Effector memory CD4-positive, alpha-beta T cell (primary cell): ENCODE measurements around the gene MEGF11.

Experiments
- DNase-seq, 3 donors: peaks; one replicate each; pipeline ENCODE4 v3.0.0-alpha.2; 2020
- H3K27ac ChIP-seq: 2 replicates; pipeline ENCODE4 v1.7.0; 2013; ENCODE audit warnings: mild to moderate bottlenecking, low read length, moderate library complexity; ENCODE audit not compliant: insufficient read depth, poor library complexity, severe bottlenecking
- H3K27me3 ChIP-seq: replicated peaks from 2 replicates; pipeline ENCODE4 v1.7.0; 2013; ENCODE audit warnings: mild to moderate bottlenecking, low read length; ENCODE audit not compliant: insufficient read depth, control insufficient read depth, poor library complexity, severe bottlenecking
- H3K36me3 ChIP-seq: 2 replicates; pipeline ENCODE4 v1.7.0; 2013; ENCODE audit warnings: mild to moderate bottlenecking, low read length, moderate library complexity; ENCODE audit not compliant: control insufficient read depth, insufficient read depth
- H3K4me1 ChIP-seq: 2 replicates; pipeline ENCODE4 v1.7.0; 2013; ENCODE audit warnings: low read length, mild to moderate bottlenecking; ENCODE audit not compliant: control insufficient read depth, insufficient read depth, poor library complexity, severe bottlenecking
- H3K4me3 ChIP-seq: 2 replicates; pipeline ENCODE4 v1.7.0; 2013; ENCODE audit warnings: low read length, low read depth, mild to moderate bottlenecking; ENCODE audit not compliant: insufficient read depth, poor library complexity, severe bottlenecking
- H3K9me3 ChIP-seq: 2 replicates; pipeline ENCODE4 v1.7.0; 2013; ENCODE audit warnings: mild to moderate bottlenecking, low read length, moderate library complexity; ENCODE audit not compliant: control insufficient read depth

The MEGF11 gene

DNA sequence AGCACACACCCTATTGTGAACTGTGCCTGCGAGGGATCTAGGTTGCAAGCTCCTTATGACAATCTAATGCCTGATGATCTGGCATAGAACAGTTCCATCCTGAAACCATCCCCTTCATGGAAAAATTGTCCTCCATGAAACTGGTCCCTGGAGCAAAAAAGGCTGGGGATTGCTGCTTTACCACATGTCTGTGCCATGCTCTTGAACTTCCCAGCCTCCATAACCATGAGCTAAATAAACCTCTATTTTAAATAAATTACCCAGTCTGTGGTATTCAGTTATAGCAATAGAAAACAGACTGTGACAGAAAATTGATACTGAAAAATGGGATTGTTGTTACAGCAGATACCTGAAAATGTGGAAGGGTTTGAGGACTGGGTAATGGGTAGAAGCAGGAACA is 221.5 kb downstream of the MEGF11 start:
- Histone ChIP-seq H3K4me3 (no peak overlapping the region), H3K27ac (no peak overlapping the region), H3K27me3 (no peaks in the 10 kb centered on the region), H3K4me1 (no peaks in the 10 kb centered on the region), H3K9me3 (no peaks in the 10 kb centered on the region), H3K36me3 (no peaks in the 10 kb centered on the region)
- no peak for DNase-seq

DNA sequence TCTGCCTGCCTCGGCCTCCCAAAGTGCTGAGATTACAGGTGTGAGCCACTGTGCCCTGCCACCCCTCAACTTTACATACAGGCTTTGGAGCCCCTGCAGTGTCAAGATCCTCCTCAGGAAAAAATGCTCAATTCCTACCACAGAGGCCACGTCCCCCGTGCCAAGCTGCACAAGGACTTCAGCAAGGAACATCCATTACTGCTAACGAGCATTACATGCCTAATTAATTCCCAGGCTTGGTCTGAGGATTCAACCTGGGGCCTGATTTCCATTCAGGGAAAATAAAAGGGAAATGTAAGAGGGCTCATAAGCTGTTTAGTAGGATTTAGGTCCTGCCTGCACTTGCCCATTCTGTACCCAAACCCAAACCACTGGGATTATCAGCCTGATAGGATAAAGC is 222.9 kb downstream of the MEGF11 start:
- H3K27me3 ChIP-seq = no peaks in the 10 kb centered on the region
- no peak overlapping the region for H3K27ac ChIP-seq
- no peaks in the 10 kb centered on the region for H3K4me1 ChIP-seq
- no peak for DNase-seq
- no peak overlapping the region for H3K4me3 ChIP-seq
- H3K36me3 ChIP-seq = no peaks in the 10 kb centered on the region
- no peaks in the 10 kb centered on the region for H3K9me3 ChIP-seq

DNA sequence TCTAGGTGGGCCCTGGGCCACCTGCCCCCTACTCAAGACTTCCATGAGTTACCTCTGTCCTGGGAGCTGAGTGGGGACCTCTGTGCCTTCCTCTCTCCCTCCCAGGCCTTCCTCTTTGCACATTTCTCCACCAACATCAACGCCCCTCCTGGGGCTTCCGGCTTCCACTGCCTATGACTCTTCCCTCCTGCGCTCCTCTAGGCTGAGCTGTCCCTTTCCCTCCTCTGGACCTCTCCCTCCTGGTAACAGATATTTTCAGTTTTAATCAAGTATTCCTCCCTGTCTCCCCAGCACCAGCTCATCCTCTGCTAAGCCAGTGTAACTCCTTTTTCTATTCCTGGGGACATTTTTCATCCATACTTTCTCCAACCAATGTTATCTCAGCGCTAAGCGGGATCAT is 223.9 kb downstream of the MEGF11 start:
- Histone ChIP-seq H3K27me3 (no peaks in the 10 kb centered on the region), H3K4me1 (no peaks in the 10 kb centered on the region)

DNA sequence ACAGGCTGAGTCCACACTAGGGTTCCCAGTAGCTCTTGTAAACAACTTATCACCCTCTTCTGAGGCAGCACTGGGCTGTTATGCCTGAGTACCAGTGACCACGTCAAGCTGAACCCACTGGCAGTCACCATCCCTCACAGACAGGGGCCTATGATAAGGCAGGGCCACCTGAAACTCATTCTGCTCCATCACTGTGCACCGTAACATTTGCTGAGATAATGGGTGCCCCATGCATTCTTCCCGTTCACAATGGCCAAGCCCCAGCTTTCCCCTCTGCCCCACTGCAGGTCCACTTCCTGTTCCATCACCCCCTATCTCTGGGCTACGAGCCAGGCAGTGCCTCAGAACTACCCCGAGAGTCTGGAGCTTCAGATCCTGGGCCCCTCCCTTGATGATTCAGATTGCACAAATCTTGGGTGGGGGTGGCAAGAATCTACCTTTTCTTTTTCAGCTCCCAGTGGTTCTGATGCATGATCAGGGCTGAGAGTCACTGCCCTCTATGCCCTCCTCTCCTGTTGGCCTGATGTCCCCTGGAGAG is 226.2 kb downstream of the MEGF11 start:
- H3K36me3 ChIP-seq = no peaks in the 10 kb centered on the region
- DNase-seq = no peak
- no peak overlapping the region for H3K4me3 ChIP-seq
- H3K9me3 ChIP-seq = no peaks in the 10 kb centered on the region
- no peaks in the 10 kb centered on the region for H3K4me1 ChIP-seq
- H3K27ac ChIP-seq = no peak overlapping the region
- peaks cover 2% of the 10 kb centered on the region for H3K27me3 ChIP-seq

More for the DNA sequence above, 223.9 kb downstream of the MEGF11 start:
- Histone ChIP-seq H3K4me3 (no peak overlapping the region), H3K27ac (no peak overlapping the region), H3K9me3 (no peaks in the 10 kb centered on the region), H3K36me3 (no peaks in the 10 kb centered on the region)
- DNase-seq = no peak

DNA sequence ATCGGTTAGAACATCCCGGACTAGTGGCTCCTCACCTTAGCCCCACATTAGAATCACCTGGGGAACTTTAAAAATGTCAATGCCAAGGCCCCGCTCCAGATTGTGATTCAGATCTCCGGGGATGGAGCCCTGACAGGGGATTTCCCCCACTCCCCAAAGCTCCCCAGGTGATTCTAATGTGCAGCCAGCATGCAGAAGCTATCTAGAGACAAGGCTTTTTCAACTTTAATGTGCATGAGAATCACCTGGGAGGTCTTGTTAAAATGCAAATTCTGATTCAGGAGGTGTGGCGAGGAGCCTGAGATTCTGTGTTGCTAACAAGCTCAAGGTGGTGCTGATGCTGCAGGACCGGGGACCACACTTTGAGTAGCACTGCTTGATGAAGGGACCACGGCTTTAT is 227.6 kb downstream of the MEGF11 start:
- Histone ChIP-seq H3K36me3 (no peaks in the 10 kb centered on the region), H3K4me1 (no peaks in the 10 kb centered on the region), H3K27me3 (peaks cover 5% of the 10 kb centered on the region), H3K9me3 (no peaks in the 10 kb centered on the region), H3K27ac (no peak overlapping the region), H3K4me3 (no peak overlapping the region)
- no peak for DNase-seq

DNA sequence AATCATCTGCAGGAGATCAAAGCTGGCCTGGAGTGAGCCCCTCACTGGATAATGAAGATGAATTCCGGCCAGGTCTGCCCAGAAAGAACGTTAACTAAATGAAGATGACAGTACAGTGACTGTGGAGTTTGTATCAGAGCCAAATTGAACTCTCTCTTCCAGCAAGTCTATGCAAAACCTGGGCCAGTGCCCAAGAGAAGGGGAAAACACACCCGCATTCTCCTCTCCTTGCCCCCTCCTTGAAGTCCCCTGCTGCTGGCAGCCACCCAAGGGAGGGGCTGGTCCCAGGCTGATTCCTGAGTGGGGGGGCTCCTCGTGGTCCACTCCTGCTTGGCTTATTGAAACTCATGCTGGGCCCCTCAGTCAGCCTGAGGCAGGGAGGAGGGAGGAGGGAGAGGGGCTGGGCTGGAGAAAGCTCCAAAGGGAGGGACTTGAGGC is 228.5 kb downstream of the MEGF11 start:
- no peak for DNase-seq
- H3K4me1 ChIP-seq = no peaks in the 10 kb centered on the region
- peaks cover 5% of the 10 kb centered on the region for H3K27me3 ChIP-seq
- no peaks in the 10 kb centered on the region for H3K36me3 ChIP-seq
- no peak overlapping the region for H3K4me3 ChIP-seq
- no peak overlapping the region for H3K27ac ChIP-seq
- H3K9me3 ChIP-seq = no peaks in the 10 kb centered on the region

DNA sequence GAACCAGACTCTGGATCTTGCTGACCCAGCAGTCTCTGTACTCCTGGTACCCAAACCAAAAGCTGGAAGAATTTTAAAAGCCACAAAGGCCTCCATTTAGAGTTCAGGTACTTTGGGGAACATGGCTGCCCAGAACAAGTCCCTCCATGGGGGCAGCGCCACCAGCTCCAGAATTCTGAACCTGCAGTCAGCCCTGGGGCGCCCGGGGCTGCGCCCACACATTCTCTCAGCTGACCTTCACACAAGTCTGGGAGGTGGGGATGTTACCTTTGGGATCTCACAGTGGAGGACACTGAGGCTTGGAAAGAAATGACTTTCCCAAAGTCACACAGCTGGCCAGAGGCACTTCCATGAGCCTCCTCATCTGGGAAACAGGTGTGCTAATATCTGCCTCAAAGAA is 229.4 kb downstream of the MEGF11 start:
- Histone ChIP-seq H3K4me1 (no peaks in the 10 kb centered on the region), H3K9me3 (no peaks in the 10 kb centered on the region), H3K4me3 (no peak overlapping the region), H3K27me3 (peaks cover 5% of the 10 kb centered on the region), H3K36me3 (no peaks in the 10 kb centered on the region), H3K27ac (no peak overlapping the region)
- no peak for DNase-seq

DNA sequence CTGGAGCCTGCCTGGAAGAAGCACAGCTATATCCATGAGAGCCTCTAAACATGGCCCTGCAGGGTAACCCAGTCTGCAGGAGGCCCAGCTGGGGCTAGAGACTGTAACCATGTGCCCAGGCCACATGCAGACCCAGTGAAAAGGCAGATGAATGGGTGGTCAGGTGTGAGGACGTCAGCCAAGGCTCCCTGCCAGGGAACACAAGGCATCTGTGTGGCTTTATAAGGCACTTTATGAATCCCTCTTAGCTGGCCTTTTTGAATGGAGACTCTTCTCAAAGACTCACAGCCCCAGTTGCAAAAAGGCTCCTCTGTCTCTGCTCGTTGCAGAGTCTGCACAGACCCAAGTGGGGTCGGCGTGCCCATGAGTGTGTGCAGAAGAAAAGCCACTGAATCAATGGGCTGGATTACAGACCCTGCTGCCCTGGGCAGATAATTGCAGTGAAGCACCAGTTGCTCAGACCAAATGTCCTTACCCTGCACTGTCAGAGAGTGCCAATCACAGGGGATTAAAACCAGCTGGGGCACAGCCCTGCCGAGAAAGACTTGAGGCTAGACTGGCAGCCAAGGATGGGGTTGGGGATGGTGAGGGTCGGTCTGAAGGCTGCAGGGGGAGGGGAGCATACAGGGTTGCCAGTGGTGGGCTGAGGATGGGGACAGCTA is 230.1 kb downstream of the MEGF11 start:
- Histone ChIP-seq H3K36me3 (no peaks in the 10 kb centered on the region), H3K27ac (no peak overlapping the region), H3K4me1 (no peaks in the 10 kb centered on the region), H3K9me3 (no peaks in the 10 kb centered on the region), H3K4me3 (no peak overlapping the region), H3K27me3 (peaks cover 5% of the 10 kb centered on the region)
- DNase-seq = no peak

DNA sequence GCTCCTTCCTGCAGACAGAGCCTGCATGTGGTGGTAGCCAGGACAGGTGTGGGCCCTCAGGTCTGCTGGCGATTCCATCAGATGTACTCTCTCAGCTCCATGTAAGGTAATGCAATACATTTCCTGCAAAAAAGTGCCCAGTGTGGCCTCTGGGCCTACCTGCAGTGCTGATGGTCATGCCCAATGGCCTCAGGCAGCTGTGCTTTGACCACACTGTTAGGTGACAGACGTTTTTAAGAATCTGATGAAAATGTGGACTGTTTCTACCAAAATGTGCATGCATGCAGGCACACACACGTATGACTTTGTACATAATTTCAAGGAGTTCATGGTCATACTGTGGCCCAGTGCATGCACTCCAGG is 231.4 kb downstream of the MEGF11 start:
- no peak overlapping the region for H3K4me3 ChIP-seq
- H3K9me3 ChIP-seq = no peaks in the 10 kb centered on the region
- no peaks in the 10 kb centered on the region for H3K4me1 ChIP-seq
- no peak overlapping the region for H3K27ac ChIP-seq
- H3K36me3 ChIP-seq = no peaks in the 10 kb centered on the region
- H3K27me3 ChIP-seq = peaks cover 5% of the 10 kb centered on the region
- DNase-seq = no peak

DNA sequence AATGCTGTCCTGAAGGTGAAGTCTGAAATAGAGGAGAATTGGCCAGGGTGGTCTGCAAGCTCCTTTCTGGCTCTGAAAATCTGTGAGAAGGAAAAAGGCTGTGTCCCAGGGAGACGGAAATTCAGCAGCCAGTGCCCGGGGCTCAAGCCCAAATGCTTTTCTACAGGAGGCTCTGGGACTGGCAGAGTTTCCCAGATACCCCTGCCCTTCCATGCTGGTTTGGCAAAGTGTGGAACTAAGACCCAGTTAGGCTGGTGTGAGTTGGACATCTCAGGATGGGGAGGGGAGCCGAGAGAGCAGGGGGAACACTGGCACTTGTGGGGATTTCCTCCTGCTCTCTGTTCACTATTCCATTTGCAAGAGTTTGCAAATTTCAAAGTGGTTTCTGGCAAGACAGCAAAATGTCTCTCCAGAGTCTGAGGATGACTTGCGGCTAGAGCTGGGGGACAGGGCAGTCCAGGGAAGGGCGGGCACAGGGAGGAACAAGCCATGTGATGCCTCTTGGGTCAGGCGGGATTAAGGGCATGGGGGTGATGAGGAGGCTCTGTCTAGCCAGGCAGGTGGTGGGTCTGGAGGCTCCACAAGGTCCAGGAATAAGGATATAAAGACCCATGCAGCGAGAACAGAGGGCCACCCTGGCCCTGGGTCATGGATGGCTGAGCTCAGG is 231.9 kb downstream of the MEGF11 start:
- Histone ChIP-seq H3K4me3 (no peak overlapping the region), H3K36me3 (no peaks in the 10 kb centered on the region), H3K9me3 (no peaks in the 10 kb centered on the region), H3K4me1 (no peaks in the 10 kb centered on the region), H3K27me3 (peaks cover 5% of the 10 kb centered on the region), H3K27ac (no peak overlapping the region)
- DNase-seq = no peak
